HG03558 (cell line): ENCODE results near the gene CITED2.

Source experiments
- ATAC-seq: cut with Tn5 transposase; IDR thresholded peaks from one replicate; pipeline ENCODE4 v1.9.1; 2021; ENCODE audit warnings: moderate number of reproducible peaks; ENCODE audit not compliant: unreplicated experiment; ENCODE audit errors: extremely low read depth

Gene CITED2

GRCh38 chr6:139335447-139336210, 38.8 kb downstream of the CITED2 start:
- no peak for ATAC-seq

- no peak for ATAC-seq
These were observed 39.5 kb downstream of the CITED2 start for GRCh38 chr6:139334806-139335446.

GRCh38 chr6:139330826-139331500, 43.5 kb downstream of the CITED2 start:
- no peak for ATAC-seq

- no peak for ATAC-seq
These were observed 44.1 kb downstream of the CITED2 start for GRCh38 chr6:139330306-139330705.

GRCh38 chr6:139329224-139329623, 45.2 kb downstream of the CITED2 start:
- ATAC-seq, result no peak

- ATAC-seq, result peak; percentile 35
These were observed 47.4 kb downstream of the CITED2 start for GRCh38 chr6:139327038-139327437.

- ATAC-seq, result no peak
These were observed 48.8 kb downstream of the CITED2 start for GRCh38 chr6:139325686-139326085.

GRCh38 chr6:139325125-139325524, 49.3 kb downstream of the CITED2 start:
- peak; percentile 38 for ATAC-seq

- no peak for ATAC-seq
These were observed 50.2 kb downstream of the CITED2 start for GRCh38 chr6:139324301-139324555.

- ATAC-seq, result no peak
These were observed 50.7 kb downstream of the CITED2 start for GRCh38 chr6:139323511-139324300.
